Activated CD4-positive, alpha-beta memory T cell treated with anti-CD3 and anti-CD28 coated beads, Interleukin-2, amount 10 ng/mL, durations not matched to agents 7 days and 5 days (primary cell): ENCODE data around the gene MADCAM1. TPM values are rescaled to one million over a fixed set of nuclear protein-coding genes. Genes with fewer than 3 reads are reported as not detected.
"Not testable (repeated sequence)": the region's sequence is repeated elsewhere in the genome, so short reads cannot be mapped to it uniquely, and the experiment has no call there.

Experiments used
- CTCF ChIA-PET: fragments of 350-600 bp; sonication (Branson Sonifier 250); formaldehyde crosslinking; loops from one replicate; lab custom pipeline; 2021; ENCODE audit warnings: antibody characterized with exemption, inconsistent platforms; lab: Charles Lee
- POLR2A ChIA-PET: fragments of 350-600 bp; sonication (Branson Sonifier 250); formaldehyde crosslinking; loops from one replicate; lab custom pipeline; 2021; ENCODE audit warnings: antibody characterized with exemption; lab: Charles Lee
- DNase-seq: peaks from one replicate; pipeline ENCODE4 v3.0.0-alpha.2; 2020
- H3K27ac Mint-ChIP-seq: one replicate; pipeline ENCODE4 v1.8.0; 2021; ENCODE audit warnings: mild to moderate bottlenecking, mixed read lengths
- H3K27me3 Mint-ChIP-seq: one replicate; pipeline ENCODE4 v1.8.0; 2021; ENCODE audit warnings: mixed read lengths
- H3K36me3 Mint-ChIP-seq: one replicate; pipeline ENCODE4 v1.8.0; 2021; ENCODE audit warnings: low read depth, mixed read lengths
- H3K4me1 Mint-ChIP-seq: one replicate; pipeline ENCODE4 v1.8.0; 2021; ENCODE audit warnings: mixed read lengths
- H3K4me3 Mint-ChIP-seq: one replicate; pipeline ENCODE4 v1.8.0; 2021; ENCODE audit warnings: mild to moderate bottlenecking, mixed read lengths
- H3K9me3 Mint-ChIP-seq: one replicate; pipeline ENCODE4 v1.8.0; 2021; ENCODE audit warnings: mixed read lengths
- total RNA-seq, 2 experiments: library from RNA; stranded (reverse); gene quantifications; one replicate each; pipeline ENCODE4 v1.2.3, GENCODE V29; 2021

Gene MADCAM1
- total RNA-seq, result under 1 TPM; 0.78 to 0.81 TPM

DNA sequence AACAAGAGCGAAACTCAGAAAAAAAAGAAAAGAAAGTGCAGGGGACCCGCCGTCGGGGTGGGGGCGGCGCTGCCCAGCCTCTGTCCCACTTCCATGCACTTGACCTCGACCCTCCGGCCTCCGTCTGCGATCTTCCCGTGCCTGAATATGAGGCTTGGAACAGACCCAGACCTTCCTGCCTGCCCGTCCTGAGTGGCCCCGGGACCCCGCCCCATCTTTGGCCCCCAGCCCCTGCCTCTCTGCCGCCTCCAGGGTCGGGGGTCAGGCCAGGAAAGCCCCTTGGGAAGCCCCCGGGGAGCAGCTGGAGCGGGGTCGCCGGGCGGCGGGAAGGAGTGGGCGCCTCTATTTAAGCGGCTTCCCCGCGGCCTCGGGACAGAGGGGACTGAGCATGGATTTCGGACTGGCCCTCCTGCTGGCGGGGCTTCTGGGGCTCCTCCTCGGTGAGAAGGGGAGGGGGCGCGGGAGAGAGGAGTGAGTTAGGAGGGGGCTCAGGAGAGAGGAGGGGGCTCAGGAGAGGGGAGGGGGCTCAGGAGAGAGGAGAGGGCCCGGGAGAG is at the start of gene MADCAM1:
Gene MADCAM1, plus strand, starts transcription at position 375 of the 554 bp plus-strand sequence. Its CDS starts 14 bp downstream, at position 389.
- peaks cover 5% of the 10 kb centered on the region for H3K4me1 Mint-ChIP-seq
- no peak within 1 kb of the TSS for H3K4me3 Mint-ChIP-seq
- peaks cover 4% of the 10 kb centered on the region for H3K9me3 Mint-ChIP-seq
- H3K27ac Mint-ChIP-seq, result no peak within 1 kb of the TSS
- peaks cover 17% of the 10 kb centered on the region for H3K27me3 Mint-ChIP-seq
- no peak for DNase-seq
- CTCF ChIA-PET, result interaction anchor here (2.1 to 2.6 kb wide), 2 partner anchors 10 to 14 kb away, joined by 10 to 14 read pairs; no protein-coding TSS in a partner anchor
- POLR2A ChIA-PET, result interaction anchor here (3.9 kb wide), 1 partner anchor 10 kb away, joined by 25 read pairs; the partner anchor contains the start of gene TPGS1
- H3K36me3 Mint-ChIP-seq, result no peaks in the 10 kb centered on the region

DNA sequence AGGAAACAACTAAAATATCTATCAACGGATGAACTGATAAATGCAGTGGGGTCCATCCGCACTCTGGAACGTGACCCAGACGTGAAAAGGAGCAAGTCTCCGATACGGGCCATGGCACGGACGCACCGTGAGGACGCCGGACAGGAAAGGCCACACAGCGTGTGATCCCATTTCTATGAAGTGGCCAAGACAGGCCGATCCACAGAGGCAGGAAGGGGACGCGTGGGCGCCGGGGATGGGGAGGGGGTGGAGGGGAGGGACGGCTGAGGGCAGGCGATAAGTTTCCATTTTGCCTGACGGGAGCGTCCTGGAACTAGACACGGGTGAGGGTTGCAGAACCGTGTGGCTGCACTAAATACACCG is 49.2 kb upstream of the MADCAM1 start:
- no peaks in the 10 kb centered on the region for H3K36me3 Mint-ChIP-seq
- CTCF ChIA-PET, result no interaction called here
- POLR2A ChIA-PET, result no interaction called here
- no peaks in the 10 kb centered on the region for H3K27me3 Mint-ChIP-seq
- no peak overlapping the region for H3K4me3 Mint-ChIP-seq
- peaks cover 7% of the 10 kb centered on the region for H3K9me3 Mint-ChIP-seq
- no peak overlapping the region for H3K27ac Mint-ChIP-seq
- DNase-seq, result no peak
- no peaks in the 10 kb centered on the region for H3K4me1 Mint-ChIP-seq

DNA sequence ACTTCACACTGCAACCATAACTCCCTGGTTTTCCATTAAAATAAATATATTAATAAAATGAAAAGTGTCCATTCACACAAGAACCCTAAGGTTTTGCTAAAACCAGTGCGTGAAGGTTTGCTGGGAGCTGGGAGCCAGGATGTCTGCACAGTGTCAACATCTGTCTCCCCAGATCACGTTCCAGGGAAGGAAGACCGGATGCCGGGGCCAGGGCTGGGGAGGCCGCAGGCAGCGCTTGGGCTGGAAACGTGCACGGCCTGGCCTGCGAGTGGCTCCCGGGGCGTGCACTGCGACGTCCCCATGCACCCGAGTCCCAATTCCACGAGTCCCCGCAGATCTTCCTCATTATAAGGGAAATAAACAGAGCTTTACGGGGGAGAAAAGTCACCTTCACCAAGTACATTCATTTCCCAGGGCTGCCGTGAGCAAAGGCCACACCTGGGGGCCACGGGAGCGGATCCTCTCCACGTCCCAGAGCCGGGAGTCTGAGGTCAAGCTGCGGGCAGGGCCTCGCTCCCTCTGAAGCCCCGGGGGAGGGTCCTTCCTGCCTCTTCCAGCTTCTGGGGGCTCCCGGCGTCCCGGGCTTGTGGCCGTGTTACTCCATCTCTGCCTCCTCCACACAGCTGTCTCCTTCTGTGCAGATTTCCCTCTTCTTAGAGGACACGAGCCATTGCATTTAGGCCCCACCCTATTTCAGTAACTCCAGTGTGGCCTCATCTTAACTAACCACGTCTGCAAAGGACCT is 48.3 kb upstream of the MADCAM1 start:
- no peaks in the 10 kb centered on the region for H3K36me3 Mint-ChIP-seq
- no peak for DNase-seq
- no peak overlapping the region for H3K27ac Mint-ChIP-seq
- ChIA-PET CTCF (no interaction called here), POLR2A (interaction anchor here (0.6 kb wide), 1 partner anchor 68 kb away, joined by 3 read pairs; no protein-coding TSS in a partner anchor)
- no peaks in the 10 kb centered on the region for H3K27me3 Mint-ChIP-seq
- no peaks in the 10 kb centered on the region for H3K4me1 Mint-ChIP-seq
- peaks cover 10% of the 10 kb centered on the region for H3K9me3 Mint-ChIP-seq
- no peak overlapping the region for H3K4me3 Mint-ChIP-seq

DNA sequence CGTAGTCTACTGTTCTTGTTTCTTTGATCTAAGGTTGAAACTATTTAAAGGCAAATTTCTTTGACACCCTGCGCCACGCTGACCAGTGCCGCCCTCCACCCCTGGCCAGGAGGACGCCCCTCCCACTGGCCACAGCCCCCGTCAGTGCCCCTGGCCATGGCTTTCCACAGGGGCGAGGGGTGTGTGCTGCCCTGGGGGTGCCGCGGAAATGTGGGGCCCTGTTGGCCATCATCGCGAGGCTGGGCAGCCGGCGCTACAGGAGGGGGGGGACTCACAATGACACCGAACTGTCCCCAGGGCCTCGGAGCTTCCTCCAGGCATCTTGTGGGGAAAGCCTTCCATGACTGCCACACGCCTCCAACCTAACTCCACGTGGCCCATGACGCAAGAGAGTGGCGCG is 46.4 kb upstream of the MADCAM1 start:
- H3K9me3 Mint-ChIP-seq, result peaks cover 11% of the 10 kb centered on the region
- ChIA-PET POLR2A (no interaction called here), CTCF (no interaction called here)
- no peaks in the 10 kb centered on the region for H3K36me3 Mint-ChIP-seq
- H3K4me1 Mint-ChIP-seq, result no peaks in the 10 kb centered on the region
- DNase-seq, result no peak
- H3K27ac Mint-ChIP-seq, result no peak overlapping the region
- no peaks in the 10 kb centered on the region for H3K27me3 Mint-ChIP-seq
- no peak overlapping the region for H3K4me3 Mint-ChIP-seq

DNA sequence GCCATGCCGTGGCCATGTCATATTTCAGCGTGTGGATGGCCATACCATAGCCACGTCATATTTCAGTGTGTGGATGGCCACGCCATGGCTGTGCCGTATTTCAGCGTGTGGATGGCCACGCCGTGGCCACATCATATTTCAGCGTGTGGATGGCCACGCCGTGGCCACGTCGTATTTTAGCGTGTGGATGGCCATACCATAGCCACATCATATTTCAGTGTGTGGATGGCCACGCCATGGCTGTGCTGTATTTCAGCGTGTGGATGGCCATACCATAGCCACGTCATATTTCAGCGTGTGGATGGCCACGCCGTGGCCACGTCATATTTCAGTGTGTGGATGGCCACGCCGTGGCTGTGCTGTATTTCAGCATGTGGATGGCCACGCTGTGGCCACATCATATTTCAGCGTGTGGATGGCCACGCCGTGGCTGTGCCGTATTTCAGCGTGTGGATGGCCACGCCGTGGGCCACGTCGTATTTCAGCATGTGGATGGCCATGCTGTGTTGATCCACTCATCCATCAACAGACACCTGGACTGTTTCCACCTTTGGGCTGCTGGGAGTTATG is 45.3 kb upstream of the MADCAM1 start:
- not testable (repeated sequence) for H3K4me1 Mint-ChIP-seq

DNA sequence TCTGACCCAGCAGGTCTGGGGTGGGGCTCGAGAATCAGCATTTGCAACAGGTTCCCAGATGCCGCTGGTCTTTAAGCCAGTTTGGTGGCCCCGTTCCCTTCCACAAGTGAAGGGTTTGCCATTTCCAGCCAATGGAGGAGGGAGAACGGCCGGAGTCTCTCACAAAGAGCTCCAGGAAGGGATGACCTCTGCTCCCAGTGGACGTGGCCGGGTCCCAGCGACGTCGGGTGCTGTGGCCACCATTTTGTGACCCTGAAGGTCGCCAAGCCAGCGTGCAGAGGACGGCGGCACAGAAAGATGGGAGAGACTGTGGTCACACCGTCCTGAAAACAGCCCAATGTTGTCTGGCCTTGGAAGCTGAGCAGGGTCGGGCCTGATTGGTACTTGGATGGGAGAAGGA is 43.5 kb upstream of the MADCAM1 start:
- no peaks in the 10 kb centered on the region for H3K4me1 Mint-ChIP-seq
- peaks cover 11% of the 10 kb centered on the region for H3K9me3 Mint-ChIP-seq
- CTCF ChIA-PET, result interaction anchor here (0.6 kb wide), 1 partner anchor 39 kb away, joined by 3 read pairs; no protein-coding TSS in a partner anchor
- no peak for DNase-seq
- no peaks in the 10 kb centered on the region for H3K36me3 Mint-ChIP-seq
- no peak overlapping the region for H3K27ac Mint-ChIP-seq
- POLR2A ChIA-PET, result no interaction called here
- H3K27me3 Mint-ChIP-seq, result no peaks in the 10 kb centered on the region
- no peak overlapping the region for H3K4me3 Mint-ChIP-seq

More for the DNA sequence above, 45.3 kb upstream of the MADCAM1 start:
- POLR2A ChIA-PET, H3K36me3 Mint-ChIP-seq, DNase-seq, H3K4me3 Mint-ChIP-seq, H3K27me3 Mint-ChIP-seq, CTCF ChIA-PET, H3K27ac Mint-ChIP-seq: not testable (repeated sequence)
- H3K9me3 Mint-ChIP-seq, result peaks cover 11% of the 10 kb centered on the region

DNA sequence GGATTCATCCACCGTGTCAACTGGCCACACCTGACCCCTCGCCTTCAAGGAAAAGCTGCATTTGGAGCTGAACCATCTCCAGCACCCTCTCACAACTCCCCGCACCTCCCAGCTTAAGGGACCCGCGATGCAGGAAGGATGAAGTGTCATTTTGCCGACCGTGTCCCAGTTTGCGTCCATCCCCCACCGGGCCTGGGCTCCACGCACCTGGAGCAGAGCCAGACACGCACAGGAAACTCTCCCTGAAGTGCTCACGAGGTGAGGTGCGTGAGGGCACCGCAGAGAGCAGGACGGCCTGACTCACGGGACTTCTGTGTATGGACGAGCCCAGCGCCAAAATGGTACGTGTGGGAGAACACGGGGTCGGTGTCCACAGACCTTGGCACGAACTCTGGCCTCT is 42.7 kb upstream of the MADCAM1 start:
- no peaks in the 10 kb centered on the region for H3K36me3 Mint-ChIP-seq
- CTCF ChIA-PET, result interaction anchor here (0.6 kb wide), 1 partner anchor 39 kb away, joined by 3 read pairs; no protein-coding TSS in a partner anchor
- POLR2A ChIA-PET, result no interaction called here

DNA sequence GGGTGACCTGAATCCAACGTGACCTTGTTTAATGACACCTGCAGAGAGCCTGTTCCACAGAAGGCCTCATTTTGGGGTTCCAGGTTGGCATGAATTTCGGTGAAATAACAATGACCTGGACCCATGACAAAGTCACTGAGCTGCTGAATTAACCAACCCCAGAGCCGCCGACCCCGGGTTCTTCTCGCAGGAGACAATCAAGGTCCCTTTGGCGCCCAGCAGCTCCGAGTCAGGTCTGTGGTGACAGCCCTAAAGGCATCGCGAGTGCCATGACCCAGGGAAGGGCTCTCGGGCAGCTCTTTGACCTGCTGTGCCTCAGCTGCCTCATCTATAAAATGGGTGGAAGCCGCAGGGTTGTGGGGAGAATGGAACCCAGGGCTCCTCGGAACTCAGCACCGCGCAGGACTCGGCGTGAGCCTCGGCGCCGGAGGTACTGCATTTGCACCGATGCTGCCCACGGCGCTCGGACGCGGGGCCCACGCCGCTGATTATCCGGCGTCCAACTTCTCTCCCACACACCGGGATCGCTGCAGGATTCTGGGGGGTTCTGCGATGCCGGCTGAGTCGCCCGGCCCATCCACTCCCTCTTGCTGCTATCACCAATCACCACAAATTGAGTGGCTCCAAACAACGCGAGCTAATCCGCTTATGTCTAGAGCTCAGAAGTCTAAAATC is 41.1 kb upstream of the MADCAM1 start:
- no peak overlapping the region for H3K27ac Mint-ChIP-seq
- H3K4me3 Mint-ChIP-seq, result no peak overlapping the region
- peaks cover 6% of the 10 kb centered on the region for H3K27me3 Mint-ChIP-seq
- ChIA-PET CTCF (interaction anchor here (0.6 kb wide), 1 partner anchor 52 kb away, joined by 3 read pairs; the partner anchor contains the start of gene TPGS1), POLR2A (no interaction called here)
- peaks cover 10% of the 10 kb centered on the region for H3K9me3 Mint-ChIP-seq
- H3K36me3 Mint-ChIP-seq, result no peaks in the 10 kb centered on the region
- H3K4me1 Mint-ChIP-seq, result peaks cover 3% of the 10 kb centered on the region
- DNase-seq, result no peak

More for the DNA sequence above, 42.7 kb upstream of the MADCAM1 start:
- Mint-ChIP-seq H3K4me1 (no peaks in the 10 kb centered on the region), H3K9me3 (peaks cover 11% of the 10 kb centered on the region), H3K27me3 (no peaks in the 10 kb centered on the region), H3K27ac (no peak overlapping the region), H3K4me3 (no peak overlapping the region)
- no peak for DNase-seq

DNA sequence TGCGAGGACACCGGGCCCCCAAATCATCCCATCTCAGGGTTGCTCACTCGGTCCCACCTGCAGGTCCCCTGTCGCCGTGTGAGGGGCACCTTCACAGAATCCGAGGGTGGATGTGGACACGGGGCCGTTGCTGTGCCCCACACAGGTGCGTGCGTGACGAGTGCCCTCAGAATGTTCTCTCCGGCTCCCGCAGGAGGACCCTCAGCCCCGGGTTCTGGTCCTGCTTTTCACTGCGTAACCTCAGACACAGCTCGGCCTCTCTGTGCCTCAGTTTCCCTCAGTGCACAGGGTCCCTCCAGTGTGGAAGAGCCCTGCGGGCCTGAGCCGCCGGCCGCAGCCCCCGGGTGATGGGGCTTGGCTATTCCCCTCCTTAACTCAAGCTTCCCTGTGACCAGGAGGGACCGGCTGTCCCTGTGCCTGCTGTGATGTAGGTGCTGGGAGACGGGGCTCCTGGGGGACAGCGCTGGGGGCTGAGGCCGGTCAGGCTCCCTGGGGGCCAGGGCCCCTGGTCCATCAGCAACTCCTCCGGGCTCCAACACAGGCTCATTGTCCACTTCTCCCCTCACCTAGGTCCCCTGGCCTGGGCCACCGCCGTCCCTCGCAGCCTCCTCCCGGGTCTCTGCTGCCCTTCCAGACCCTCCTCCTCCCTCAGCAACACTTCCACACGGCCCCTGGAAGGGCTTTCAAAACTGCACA is 40.3 kb upstream of the MADCAM1 start:
- H3K4me1 Mint-ChIP-seq, result peaks cover 3% of the 10 kb centered on the region
- no peak overlapping the region for H3K4me3 Mint-ChIP-seq
- H3K36me3 Mint-ChIP-seq, result no peaks in the 10 kb centered on the region
- peaks cover 5% of the 10 kb centered on the region for H3K9me3 Mint-ChIP-seq
- POLR2A ChIA-PET, result no interaction called here
- H3K27ac Mint-ChIP-seq, result no peak overlapping the region
- CTCF ChIA-PET, result no interaction called here
- peaks cover 6% of the 10 kb centered on the region for H3K27me3 Mint-ChIP-seq
- DNase-seq, result no peak

DNA sequence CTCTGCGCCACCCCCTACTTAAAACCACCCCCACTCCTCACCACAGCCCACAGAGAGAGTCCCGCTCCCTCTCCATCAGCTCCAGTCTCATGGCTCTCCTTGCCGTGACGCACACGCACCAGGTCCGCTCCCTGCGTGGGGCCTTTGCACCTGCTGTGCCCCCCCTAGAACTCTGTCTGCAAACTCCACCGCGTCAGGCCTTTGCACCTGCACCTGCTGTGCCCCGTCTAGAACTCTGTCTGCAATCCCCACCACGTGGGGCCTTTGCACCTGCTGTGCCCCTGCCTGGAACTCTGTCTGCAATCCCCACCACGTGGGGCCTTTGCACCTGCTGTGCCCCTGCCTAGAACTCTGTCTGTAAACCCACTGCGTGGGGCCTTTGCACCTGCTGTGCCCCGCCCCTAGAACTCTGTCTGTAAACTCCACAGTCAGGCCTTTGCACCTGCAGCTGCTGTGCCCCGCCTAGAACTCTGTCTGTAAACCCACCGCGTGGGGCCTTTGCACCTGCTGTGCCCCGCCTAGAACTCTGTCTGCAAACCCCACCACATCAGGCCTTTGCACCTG is 39.7 kb upstream of the MADCAM1 start:
- POLR2A ChIA-PET, result no interaction called here
- Mint-ChIP-seq H3K36me3 (no peaks in the 10 kb centered on the region), H3K27me3 (peaks cover 7% of the 10 kb centered on the region), H3K9me3 (peaks cover 5% of the 10 kb centered on the region), H3K4me1 (peaks cover 4% of the 10 kb centered on the region), H3K27ac (no peak overlapping the region), H3K4me3 (no peak overlapping the region)
- CTCF ChIA-PET, result no interaction called here
- DNase-seq, result no peak

DNA sequence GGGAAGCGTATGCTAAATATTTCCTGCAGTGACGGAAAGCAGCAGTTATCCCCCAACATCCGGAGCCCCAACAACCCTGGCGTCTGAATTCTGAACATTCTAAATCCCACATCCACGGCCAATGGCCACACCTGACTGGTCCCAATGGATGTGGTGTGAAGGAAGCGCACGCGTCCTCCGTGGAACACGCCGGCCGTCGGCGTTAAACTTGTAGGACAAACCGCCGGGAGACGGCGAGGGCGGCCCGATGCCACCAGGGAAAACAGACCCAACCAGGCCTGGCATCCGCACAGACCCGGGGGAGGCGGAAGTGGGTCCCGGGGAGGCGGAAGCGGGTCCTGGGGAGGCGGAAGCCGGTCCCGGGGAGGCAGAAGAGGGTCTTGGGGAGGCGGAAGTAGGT is 38.6 kb upstream of the MADCAM1 start:
- H3K27ac Mint-ChIP-seq, result no peak overlapping the region
- H3K4me3 Mint-ChIP-seq, result no peak overlapping the region
- ChIA-PET CTCF (no interaction called here), POLR2A (no interaction called here)
- peaks cover 16% of the 10 kb centered on the region for H3K27me3 Mint-ChIP-seq
- peaks cover 2% of the 10 kb centered on the region for H3K9me3 Mint-ChIP-seq
- H3K36me3 Mint-ChIP-seq, result no peaks in the 10 kb centered on the region
- peaks cover 6% of the 10 kb centered on the region for H3K4me1 Mint-ChIP-seq
- DNase-seq, result no peak
